Ovary (tissue), 9 donors: Measurements from ENCODE around the gene MMAB. TPM values are rescaled to one million over a fixed set of nuclear protein-coding genes. Genes with fewer than 3 reads are reported as not detected.

Experiments used
- DNase-seq, 5 donors: peaks; one replicate each; pipeline ENCODE4 v3.0.0-alpha.2; 2019 to 2020
- H3K27ac ChIP-seq, 2 donors: fragments of 200-600 bp; one replicate each; pipeline versions ENCODE4 v1.5.1 to v1.8.0; 2019 to 2022
- H3K27me3 ChIP-seq: fragments of 200-600 bp; one replicate; pipeline ENCODE4 v1.8.0; 2022
- H3K36me3 ChIP-seq: fragments of 200-600 bp; sonication (generic); one replicate; pipeline ENCODE4 v1.5.1; 2019
- H3K4me1 ChIP-seq: one replicate; pipeline ENCODE4 v1.8.1; 2013; ENCODE audit warnings: mild to moderate bottlenecking, moderate library complexity; ENCODE audit not compliant: insufficient read depth
- H3K4me3 ChIP-seq: fragments of 200-600 bp; sonication (generic); one replicate; pipeline ENCODE4 v1.5.1; 2017
- H3K9me3 ChIP-seq, 2 donors: fragments of 200-600 bp in 1 of 2; sonication (generic) in 1 of 2; one replicate each; pipeline versions ENCODE4 v1.5.1 to v1.8.1; 2013 to 2019; ENCODE audit warnings: mild to moderate bottlenecking in 1 of 2, moderate library complexity in 1 of 2
- CTCF ChIP-seq, 3 donors: fragments of 450-650 bp in 2 of 3; fragments of 200-600 bp in 1 of 3; IDR thresholded peaks; one replicate each; pipeline versions ENCODE4 v1.5.1 to v1.8.0; 2016 to 2022; ENCODE audit warnings: antibody characterized with exemption in 3 of 3, mild to moderate bottlenecking in 1 of 3
- EP300 ChIP-seq: sonication (generic); formaldehyde crosslinking; IDR thresholded peaks from one replicate; pipeline ENCODE4 v1.6.1; 2017; ENCODE audit warnings: antibody characterized with exemption
- POLR2A ChIP-seq: fragments of 450-650 bp; IDR thresholded peaks from one replicate; pipeline ENCODE4 v1.6.1; 2017; ENCODE audit warnings: antibody characterized with exemption, mild to moderate bottlenecking, moderate library complexity
- WGBS, 3 donors: extraction: QIAGEN DNeasy Blood & Tissue Kit in 1 of 3; methylation state at CpG; one replicate each; pipeline versions ENCODE4 v1.1.5 to v1.1.7; 2013 to 2017; 5-methylcytosine and 5-hydroxymethylcytosine counted together
- intact Hi-C, 4 donors: fragments of 100-400 bp; cut with DNase I; formaldehyde crosslinking; loops; one replicate each; pipeline versions ENCODE4 v1.11.0 to v1.15.1; 2022 to 2023
- polyA plus RNA-seq, 2 donors: library from polyadenylated mRNA; stranded (reverse); fragments of 200-250 nt in 1 of 2; fragments of 350-450 nt in 1 of 2; fragmentation: Illumina TruSeq in 1 of 2; extraction: RNeasy Lipid Tissue Mini Kit (QIAGEN cat#74804) in 1 of 2; gene quantifications; one replicate each; pipeline ENCODE4 v1.2.3, GENCODE V29; 2013 to 2014
- total RNA-seq, 7 donors: library from RNA; depleted of rRNA in 2 of 7; stranded (reverse); fragments of >200 nt in 2 of 7; fragmentation: NEBNext Ultra II Directional in 3 of 7; extraction: Animal tissue kit (Norgen Biotek cat#: 25700) in 3 of 7; gene quantifications; one replicate each; pipeline versions ENCODE4 v1.1.0 to v1.2.4, GENCODE V29; 2016 to 2023
- donor health status: DM: no; HTN: no; CAD: no; lungs with moderate emphysema.
- donor health status: DM: no; HTN: no; CAD: no.
- donor health status: Bipolar disorder and iron deficiency.
- donor health status: DM: yes; HTN: yes; CAD: no.
- donor health status: DM: no; HTN: no; CAD: no.
- donor health status: DM: yes; HTN: yes; CAD: no.

Gene MMAB
- total and polyA plus RNA-seq, 9 donors: 20.2 to 94.9 (median 33.2) TPM

GRCh38 chr12:109612975-109613502 is 39.7 kb upstream of the MMAB start:
- intact Hi-C loops: no loop called here
- no peaks in the 10 kb centered on the region for H3K4me1 ChIP-seq
- 39 to 52% (median 50%) methylated on average over 5 of the region's 5 CpGs for WGBS, 3 donors
- H3K27me3 ChIP-seq: no peaks in the 10 kb centered on the region
- H3K9me3 ChIP-seq: no peaks in the 10 kb centered on the region
- H3K4me3 ChIP-seq: no peak overlapping the region
- DNase-seq: no peak
- TF ChIP-seq CTCF (IDR thresholded peaks at IDR 0.05) (no peak), POLR2A (no peak), EP300 (no peak)
- H3K36me3 ChIP-seq: no peaks in the 10 kb centered on the region
- no peak overlapping the region for H3K27ac ChIP-seq

GRCh38 chr12:109612003-109612402 is 38.7 kb upstream of the MMAB start:
- intact Hi-C loops: no loop called here
- DNase-seq: no peak
- no peak overlapping the region for H3K27ac ChIP-seq
- no peaks in the 10 kb centered on the region for H3K4me1 ChIP-seq
- H3K9me3 ChIP-seq: no peaks in the 10 kb centered on the region
- no peak overlapping the region for H3K4me3 ChIP-seq
- H3K36me3 ChIP-seq: no peaks in the 10 kb centered on the region
- TF ChIP-seq POLR2A (no peak), EP300 (no peak), CTCF (IDR thresholded peaks at IDR 0.05) (no peak)
- WGBS, 3 donors: 80 to 86% (median 85%) methylated on average over 3 of the region's 3 CpGs
- no peaks in the 10 kb centered on the region for H3K27me3 ChIP-seq

DNA sequence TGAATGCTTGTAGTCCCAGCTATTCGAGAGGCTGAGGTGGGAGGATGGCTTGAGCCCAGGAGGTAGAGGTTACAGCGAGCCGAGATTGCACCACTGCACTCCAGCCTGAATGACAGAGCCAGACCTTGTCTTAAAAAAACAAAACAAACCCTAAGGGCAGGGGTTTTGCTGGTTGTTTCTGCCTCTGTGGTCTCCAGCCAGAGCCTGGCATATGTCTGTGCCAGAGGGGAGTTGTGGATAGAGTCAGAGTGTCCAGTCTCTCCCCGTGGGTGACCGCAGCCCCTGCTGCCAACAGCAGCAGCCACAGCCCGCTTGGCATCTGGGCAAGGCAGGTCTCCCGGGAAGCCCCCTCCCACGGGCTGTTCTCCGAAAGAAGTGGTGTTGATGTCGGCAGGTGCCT is 37.9 kb upstream of the MMAB start:
- DNase-seq: no peak
- intact Hi-C loops: no loop called here
- H3K4me1 ChIP-seq: peaks cover 3% of the 10 kb centered on the region
- no peak overlapping the region for H3K27ac ChIP-seq
- no peaks in the 10 kb centered on the region for H3K36me3 ChIP-seq
- no peak for TF ChIP-seq EP300
- 38 to 52% (median 41%) methylated on average over 10 of the region's 10 CpGs for WGBS, 3 donors
- no peak overlapping the region for H3K4me3 ChIP-seq
- no peaks in the 10 kb centered on the region for H3K9me3 ChIP-seq
- H3K27me3 ChIP-seq: no peaks in the 10 kb centered on the region

- Histone ChIP-seq H3K9me3 (no peaks in the 10 kb centered on the region), H3K36me3 (no peaks in the 10 kb centered on the region), H3K27ac (no peak overlapping the region), H3K4me3 (no peak overlapping the region), H3K4me1 (peaks cover 3% of the 10 kb centered on the region), H3K27me3 (no peaks in the 10 kb centered on the region)
- TF ChIP-seq CTCF (IDR thresholded peaks at IDR 0.05) (no peak), POLR2A (no peak), EP300 (no peak)
- DNase-seq: no peak
- WGBS, 3 donors: 83 to 91% (median 85%) methylated on average over 4 of the region's 4 CpGs
- intact Hi-C loops: no loop called here
These were observed 37.2 kb upstream of the MMAB start for GRCh38 chr12:109610523-109610922.

DNA sequence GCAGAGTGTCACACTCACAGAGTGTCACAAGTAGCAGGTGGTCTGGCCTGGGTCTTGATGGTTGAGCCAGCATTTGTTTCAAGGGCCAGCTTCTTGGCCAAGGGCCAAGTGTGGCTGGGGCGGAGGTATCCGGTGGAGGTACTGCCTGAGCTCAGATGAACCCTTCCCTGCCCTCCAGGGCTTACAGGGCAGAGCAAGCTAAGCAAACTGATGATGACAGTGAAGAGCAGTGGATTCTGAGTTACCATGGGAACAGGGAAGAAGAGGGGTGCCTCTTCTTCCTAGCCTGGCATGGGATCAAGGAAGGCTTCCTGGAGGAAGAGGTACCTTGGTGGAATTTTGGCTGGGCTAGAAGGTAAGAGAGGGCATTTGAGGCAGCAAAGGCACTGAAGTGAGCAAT is 36.0 kb upstream of the MMAB start:
- TF ChIP-seq EP300 (no peak), CTCF (IDR thresholded peaks at IDR 0.05) (no peak), POLR2A (no peak)
- Histone ChIP-seq H3K4me3 (no peak overlapping the region), H3K9me3 (no peaks in the 10 kb centered on the region), H3K36me3 (no peaks in the 10 kb centered on the region), H3K27me3 (no peaks in the 10 kb centered on the region), H3K27ac (no peak overlapping the region), H3K4me1 (peaks cover 3% of the 10 kb centered on the region)
- no peak for DNase-seq
- 47 to 57% (median 51%) methylated on average over 2 of the region's 2 CpGs for WGBS, 3 donors
- intact Hi-C loops: no loop called here
